K562 (cell line): Measurements from ENCODE around the gene NAGS.
"Not testable (repeated sequence)": the region's sequence is repeated elsewhere in the genome, so short reads cannot be mapped to it uniquely, and the experiment has no call there.

Experiments
- CSDE1 ChIP-seq, 2 experiments: fragments of 450-650 bp; IDR thresholded peaks; 2 replicates each; pipeline ENCODE4 v1.6.1; 2016; ENCODE audit warnings: mild to moderate bottlenecking in 1 of 2
- POLR2A ChIP-seq: fragments of 450-650 bp; conservative IDR thresholded peaks from 2 replicates; pipeline ENCODE4 v1.6.1; 2016
- TCF7L2 ChIP-seq: fragments of 150-350 bp; IDR thresholded peaks from 2 replicates; pipeline ENCODE4 v1.6.1; 2016; ENCODE audit warnings: low read depth, mild to moderate bottlenecking, low read length, moderate library complexity
- TOE1 ChIP-seq, 2 experiments: fragments of 450-650 bp in 1 of 2; sonication (generic) in 1 of 2; formaldehyde crosslinking in 1 of 2; IDR thresholded peaks; 2 replicates each; pipeline versions ENCODE4 v1.7.1 to v1.8.0; 2016 to 2022; ENCODE audit warnings: borderline replicate concordance in 2 of 2, mild to moderate bottlenecking in 2 of 2, antibody characterized with exemption in 1 of 2, inconsistent platforms in 1 of 2, low read depth in 1 of 2, missing genetic modification reagents in 1 of 2, moderate library complexity in 1 of 2
- ZNF561 ChIP-seq: fragments of 450-650 bp; formaldehyde crosslinking; conservative IDR thresholded peaks from 2 replicates; pipeline ENCODE4 v1.4.0; 2020; ENCODE audit warnings: mild to moderate bottlenecking, moderate library complexity
- TF ChIP-seq, protein P1 (sequence below): sonication (generic); formaldehyde crosslinking; IDR thresholded peaks from 2 replicates; pipeline ENCODE4 v1.8.0; 2022; ENCODE audit warnings: missing genetic modification reagents, mild to moderate bottlenecking, moderate library complexity, borderline replicate concordance
- TF ChIP-seq, protein P2 (sequence below): sonication (generic); formaldehyde crosslinking; IDR thresholded peaks from 2 replicates; pipeline ENCODE4 v1.8.1; 2023; ENCODE audit warnings: mild to moderate bottlenecking, missing genetic modification reagents
- TF ChIP-seq, protein P3 (sequence below), 3 experiments: IDR thresholded peaks in 2 of 3; conservative IDR thresholded peaks in 1 of 3; 2 replicates each; pipeline ENCODE4 v1.5.1; 2011 to 2012; ENCODE audit warnings: low read length in 3 of 3, mild to moderate bottlenecking in 3 of 3, control low read depth in 2 of 3, improper control_type of control experiment in 1 of 3, inconsistent platforms in 1 of 3, low read depth in 1 of 3, mixed read lengths in 1 of 3, moderate library complexity in 1 of 3; ENCODE audit not compliant: insufficient read depth in 2 of 3
- TF ChIP-seq, protein P4 (sequence below), 2 experiments: fragments of 450-650 bp in 1 of 2; IDR thresholded peaks; 2 replicates each; pipeline ENCODE4 v1.6.1; 2011 to 2017; ENCODE audit warnings: low read depth in 2 of 2, antibody characterized with exemption in 1 of 2, borderline replicate concordance in 1 of 2, low read length in 1 of 2, mild to moderate bottlenecking in 1 of 2, mixed read lengths in 1 of 2; ENCODE audit not compliant: control insufficient read depth in 1 of 2

DNA sequence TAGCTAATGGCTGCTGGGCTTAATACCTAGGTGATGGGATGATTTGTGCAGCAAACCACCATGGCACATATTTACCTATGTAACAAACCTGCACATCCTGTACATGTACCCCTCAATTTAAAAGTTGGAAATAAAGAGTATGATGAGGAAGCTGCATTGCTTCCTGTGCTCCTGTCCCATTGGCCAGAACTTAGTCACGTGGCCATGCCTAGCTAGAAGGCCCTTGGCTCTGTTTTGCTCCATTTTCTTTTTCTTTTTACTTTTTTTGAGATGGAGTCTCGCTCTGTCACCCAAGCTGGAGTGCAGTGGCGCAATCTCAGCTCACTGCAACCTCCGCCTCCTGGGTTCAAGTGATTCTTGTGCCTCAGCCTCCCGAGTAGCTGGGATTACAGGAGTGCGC lies 43.1 kb upstream of the NAGS start:
- TF ChIP-seq POLR2A; TCF7L2; TOE1 (IDR thresholded peaks at IDR 0.05; ENCODE audit: borderline replicate concordance); TOE1 (CRISPR knock-in tag; IDR thresholded peaks at IDR 0.05; ENCODE audit: borderline replicate concordance, low read depth); CSDE1 (IDR thresholded peaks at IDR 0.05); ZNF561 (CRISPR knock-in tag): not testable (repeated sequence)
- TF ChIP-seq, protein P1, sequence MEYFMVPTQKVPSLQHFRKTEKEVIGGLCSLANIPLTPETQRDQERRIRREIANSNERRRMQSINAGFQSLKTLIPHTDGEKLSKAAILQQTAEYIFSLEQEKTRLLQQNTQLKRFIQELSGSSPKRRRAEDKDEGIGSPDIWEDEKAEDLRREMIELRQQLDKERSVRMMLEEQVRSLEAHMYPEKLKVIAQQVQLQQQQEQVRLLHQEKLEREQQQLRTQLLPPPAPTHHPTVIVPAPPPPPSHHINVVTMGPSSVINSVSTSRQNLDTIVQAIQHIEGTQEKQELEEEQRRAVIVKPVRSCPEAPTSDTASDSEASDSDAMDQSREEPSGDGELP: not testable (repeated sequence)
- TF ChIP-seq, protein P2, sequence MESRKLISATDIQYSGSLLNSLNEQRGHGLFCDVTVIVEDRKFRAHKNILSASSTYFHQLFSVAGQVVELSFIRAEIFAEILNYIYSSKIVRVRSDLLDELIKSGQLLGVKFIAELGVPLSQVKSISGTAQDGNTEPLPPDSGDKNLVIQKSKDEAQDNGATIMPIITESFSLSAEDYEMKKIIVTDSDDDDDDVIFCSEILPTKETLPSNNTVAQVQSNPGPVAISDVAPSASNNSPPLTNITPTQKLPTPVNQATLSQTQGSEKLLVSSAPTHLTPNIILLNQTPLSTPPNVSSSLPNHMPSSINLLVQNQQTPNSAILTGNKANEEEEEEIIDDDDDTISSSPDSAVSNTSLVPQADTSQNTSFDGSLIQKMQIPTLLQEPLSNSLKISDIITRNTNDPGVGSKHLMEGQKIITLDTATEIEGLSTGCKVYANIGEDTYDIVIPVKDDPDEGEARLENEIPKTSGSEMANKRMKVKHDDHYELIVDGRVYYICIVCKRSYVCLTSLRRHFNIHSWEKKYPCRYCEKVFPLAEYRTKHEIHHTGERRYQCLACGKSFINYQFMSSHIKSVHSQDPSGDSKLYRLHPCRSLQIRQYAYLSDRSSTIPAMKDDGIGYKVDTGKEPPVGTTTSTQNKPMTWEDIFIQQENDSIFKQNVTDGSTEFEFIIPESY (CRISPR knock-in tag): not testable (repeated sequence)
- TF ChIP-seq, protein P3, sequence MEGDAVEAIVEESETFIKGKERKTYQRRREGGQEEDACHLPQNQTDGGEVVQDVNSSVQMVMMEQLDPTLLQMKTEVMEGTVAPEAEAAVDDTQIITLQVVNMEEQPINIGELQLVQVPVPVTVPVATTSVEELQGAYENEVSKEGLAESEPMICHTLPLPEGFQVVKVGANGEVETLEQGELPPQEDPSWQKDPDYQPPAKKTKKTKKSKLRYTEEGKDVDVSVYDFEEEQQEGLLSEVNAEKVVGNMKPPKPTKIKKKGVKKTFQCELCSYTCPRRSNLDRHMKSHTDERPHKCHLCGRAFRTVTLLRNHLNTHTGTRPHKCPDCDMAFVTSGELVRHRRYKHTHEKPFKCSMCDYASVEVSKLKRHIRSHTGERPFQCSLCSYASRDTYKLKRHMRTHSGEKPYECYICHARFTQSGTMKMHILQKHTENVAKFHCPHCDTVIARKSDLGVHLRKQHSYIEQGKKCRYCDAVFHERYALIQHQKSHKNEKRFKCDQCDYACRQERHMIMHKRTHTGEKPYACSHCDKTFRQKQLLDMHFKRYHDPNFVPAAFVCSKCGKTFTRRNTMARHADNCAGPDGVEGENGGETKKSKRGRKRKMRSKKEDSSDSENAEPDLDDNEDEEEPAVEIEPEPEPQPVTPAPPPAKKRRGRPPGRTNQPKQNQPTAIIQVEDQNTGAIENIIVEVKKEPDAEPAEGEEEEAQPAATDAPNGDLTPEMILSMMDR (IDR thresholded peaks at IDR 0.05 in 2 of 3, conservative IDR thresholded peaks at IDR 0.05 in 1 of 3; ENCODE audit: insufficient read depth in 2 of 3, low read depth in 1 of 3, low read length in 3 of 3): not testable (repeated sequence)
- TF ChIP-seq, protein P4, sequence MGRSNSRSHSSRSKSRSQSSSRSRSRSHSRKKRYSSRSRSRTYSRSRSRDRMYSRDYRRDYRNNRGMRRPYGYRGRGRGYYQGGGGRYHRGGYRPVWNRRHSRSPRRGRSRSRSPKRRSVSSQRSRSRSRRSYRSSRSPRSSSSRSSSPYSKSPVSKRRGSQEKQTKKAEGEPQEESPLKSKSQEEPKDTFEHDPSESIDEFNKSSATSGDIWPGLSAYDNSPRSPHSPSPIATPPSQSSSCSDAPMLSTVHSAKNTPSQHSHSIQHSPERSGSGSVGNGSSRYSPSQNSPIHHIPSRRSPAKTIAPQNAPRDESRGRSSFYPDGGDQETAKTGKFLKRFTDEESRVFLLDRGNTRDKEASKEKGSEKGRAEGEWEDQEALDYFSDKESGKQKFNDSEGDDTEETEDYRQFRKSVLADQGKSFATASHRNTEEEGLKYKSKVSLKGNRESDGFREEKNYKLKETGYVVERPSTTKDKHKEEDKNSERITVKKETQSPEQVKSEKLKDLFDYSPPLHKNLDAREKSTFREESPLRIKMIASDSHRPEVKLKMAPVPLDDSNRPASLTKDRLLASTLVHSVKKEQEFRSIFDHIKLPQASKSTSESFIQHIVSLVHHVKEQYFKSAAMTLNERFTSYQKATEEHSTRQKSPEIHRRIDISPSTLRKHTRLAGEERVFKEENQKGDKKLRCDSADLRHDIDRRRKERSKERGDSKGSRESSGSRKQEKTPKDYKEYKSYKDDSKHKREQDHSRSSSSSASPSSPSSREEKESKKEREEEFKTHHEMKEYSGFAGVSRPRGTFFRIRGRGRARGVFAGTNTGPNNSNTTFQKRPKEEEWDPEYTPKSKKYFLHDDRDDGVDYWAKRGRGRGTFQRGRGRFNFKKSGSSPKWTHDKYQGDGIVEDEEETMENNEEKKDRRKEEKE (IDR thresholded peaks at IDR 0.05; ENCODE audit: borderline replicate concordance in 1 of 2, control insufficient read depth in 1 of 2, low read depth in 2 of 2, low read length in 1 of 2): not testable (repeated sequence)
